H9 (cell line): ENCODE results near the gene UST. TPM values are rescaled to one million over a fixed set of nuclear protein-coding genes. Genes with fewer than 3 reads are reported as not detected.

Experiments
- DNase-seq: peaks from one replicate; pipeline ENCODE4 v3.0.0-alpha.2; 2017
- H2AFZ ChIP-seq: one replicate; pipeline ENCODE4 v1.6.1; 2013; ENCODE audit warnings: mild to moderate bottlenecking, low read length, control low read depth, moderate library complexity
- H2AK5ac ChIP-seq: 2 replicates; pipeline ENCODE4 v1.6.1; 2013; ENCODE audit warnings: low read length, control low read depth, mixed read lengths; ENCODE audit not compliant: insufficient read length
- H2BK120ac ChIP-seq: one replicate; pipeline ENCODE4 v1.6.1; 2013; ENCODE audit warnings: low read depth, mild to moderate bottlenecking, low read length, control low read depth, inconsistent platforms; ENCODE audit not compliant: poor library complexity, severe bottlenecking
- H2BK12ac ChIP-seq: 2 replicates; pipeline ENCODE4 v1.6.1; 2013; ENCODE audit warnings: low read length, control low read depth, mixed read lengths, low read depth; ENCODE audit not compliant: insufficient read length
- H2BK15ac ChIP-seq: 2 replicates; pipeline ENCODE4 v1.6.1; 2013; ENCODE audit warnings: low read depth, low read length, control low read depth
- H2BK20ac ChIP-seq: one replicate; pipeline ENCODE4 v1.6.1; 2013; ENCODE audit warnings: low read depth, mild to moderate bottlenecking, low read length, control low read depth, inconsistent platforms; ENCODE audit not compliant: poor library complexity, severe bottlenecking
- H2BK5ac ChIP-seq: 2 replicates; pipeline ENCODE4 v1.6.1; 2013; ENCODE audit warnings: low read length, control low read depth, mixed read lengths; ENCODE audit not compliant: insufficient read length
- H3K14ac ChIP-seq: 2 replicates; pipeline ENCODE4 v1.6.1; 2013; ENCODE audit warnings: low read length, control low read depth; ENCODE audit not compliant: insufficient read depth
- H3K18ac ChIP-seq: 2 replicates; pipeline ENCODE4 v1.6.1; 2013; ENCODE audit warnings: low read depth, mild to moderate bottlenecking, mixed read lengths, low read length, control low read depth; ENCODE audit not compliant: insufficient read length
- H3K23ac ChIP-seq: 2 replicates; pipeline ENCODE4 v1.6.1; 2013; ENCODE audit warnings: low read length, control low read depth, mixed read lengths, low read depth; ENCODE audit not compliant: insufficient read length
- H3K23me2 ChIP-seq: 2 replicates; pipeline ENCODE4 v1.6.1; 2013; ENCODE audit warnings: low read depth, mild to moderate bottlenecking, mixed read lengths, low read length, control low read depth; ENCODE audit not compliant: insufficient read length, poor library complexity, severe bottlenecking
- H3K27ac ChIP-seq: 2 replicates; pipeline ENCODE4 v1.5.1; 2013; ENCODE audit warnings: low read length, control low read depth, mixed read lengths, low read depth; ENCODE audit not compliant: insufficient read length
- H3K27me3 ChIP-seq: 2 replicates; pipeline ENCODE4 v1.6.1; 2013; ENCODE audit warnings: low read length, control low read depth, inconsistent platforms; ENCODE audit not compliant: insufficient read depth
- H3K4ac ChIP-seq: 2 replicates; pipeline ENCODE4 v1.6.1; 2013; ENCODE audit warnings: low read depth, mild to moderate bottlenecking, control low read depth, inconsistent platforms, low read length, moderate library complexity
- H3K4me1 ChIP-seq: 2 replicates; pipeline ENCODE4 v1.6.1; 2013; ENCODE audit warnings: low read length, control low read depth, inconsistent platforms; ENCODE audit not compliant: insufficient read depth
- H3K4me2 ChIP-seq: 2 replicates; pipeline ENCODE4 v1.6.1; 2013; ENCODE audit warnings: low read length, control low read depth, mixed read lengths; ENCODE audit not compliant: insufficient read length, insufficient read depth
- H3K56ac ChIP-seq: 2 replicates; pipeline ENCODE4 v1.6.1; 2013; ENCODE audit warnings: low read depth, mild to moderate bottlenecking, mixed read lengths, low read length, control low read depth; ENCODE audit not compliant: insufficient read length
- H3K79me1 ChIP-seq: 2 replicates; pipeline ENCODE4 v1.6.1; 2013; ENCODE audit warnings: low read depth, mild to moderate bottlenecking, moderate library complexity, low read length, control low read depth, inconsistent platforms; ENCODE audit not compliant: insufficient read depth, poor library complexity, severe bottlenecking
- H3K79me2 ChIP-seq: 2 replicates; pipeline ENCODE4 v1.6.1; 2013; ENCODE audit warnings: low read length, control low read depth, inconsistent platforms; ENCODE audit not compliant: insufficient read depth
- H3K9ac ChIP-seq: 2 replicates; pipeline ENCODE4 v1.6.1; 2013; ENCODE audit warnings: low read length, control low read depth, mixed read lengths; ENCODE audit not compliant: insufficient read length; ENCODE audit errors: extremely low read depth
- H3K9me3 ChIP-seq: one replicate; pipeline ENCODE4 v1.6.1; 2013; ENCODE audit warnings: low read depth, low read length, inconsistent platforms; ENCODE audit not compliant: control insufficient read depth
- H3T11ph ChIP-seq: one replicate; pipeline ENCODE4 v1.6.1; 2013; ENCODE audit warnings: mild to moderate bottlenecking, low read length, control low read depth, inconsistent platforms
- H4K20me1 ChIP-seq: one replicate; pipeline ENCODE4 v1.6.1; 2013; ENCODE audit not compliant: control insufficient read depth, insufficient read length, insufficient read depth
- H4K5ac ChIP-seq: 2 replicates; pipeline ENCODE4 v1.6.1; 2013; ENCODE audit warnings: low read depth, mild to moderate bottlenecking, mixed read lengths, low read length, control low read depth; ENCODE audit not compliant: insufficient read length
- H4K8ac ChIP-seq: replicated peaks from 2 replicates; pipeline ENCODE4 v1.6.1; 2013; ENCODE audit warnings: low read length, control low read depth, mixed read lengths, low read depth; ENCODE audit not compliant: insufficient read length
- H4K91ac ChIP-seq: 2 replicates; pipeline ENCODE4 v1.6.1; 2013; ENCODE audit warnings: low read depth, mild to moderate bottlenecking, moderate library complexity, mixed read lengths, low read length, control low read depth; ENCODE audit not compliant: insufficient read length
- H3K27ac Mint-ChIP-seq, 3 experiments: 2 replicates in 2 of 3; 3 replicates in 1 of 3; pipeline ENCODE4 v1.8.0; 2020 to 2021; ENCODE audit warnings: mixed read lengths in 3 of 3, mild to moderate bottlenecking in 1 of 3, moderate library complexity in 1 of 3
- H3K27me3 Mint-ChIP-seq: 2 replicates; pipeline ENCODE4 v1.8.0; 2021; ENCODE audit warnings: low read depth, mild to moderate bottlenecking, moderate library complexity, mixed read lengths
- H3K36me3 Mint-ChIP-seq, 3 experiments: 2 replicates in 2 of 3; 3 replicates in 1 of 3; pipeline ENCODE4 v1.8.0; 2020 to 2021; ENCODE audit warnings: low read depth in 3 of 3, mixed read lengths in 3 of 3; ENCODE audit not compliant: insufficient read depth in 1 of 3
- H3K4me1 Mint-ChIP-seq, 2 experiments: 2 replicates each; pipeline ENCODE4 v1.8.0; 2020; ENCODE audit warnings: mixed read lengths in 2 of 2
- H3K4me3 Mint-ChIP-seq, 2 experiments: 2 replicates in 1 of 2; 3 replicates in 1 of 2; pipeline ENCODE4 v1.8.0; 2020 to 2021; ENCODE audit warnings: mild to moderate bottlenecking in 2 of 2, mixed read lengths in 2 of 2, moderate library complexity in 1 of 2
- H3K9me3 Mint-ChIP-seq, 2 experiments: 2 replicates in 1 of 2; 3 replicates in 1 of 2; pipeline ENCODE4 v1.8.0; 2020; ENCODE audit warnings: mild to moderate bottlenecking in 2 of 2, mixed read lengths in 2 of 2, moderate library complexity in 1 of 2
- WGBS: extraction: QIAGEN DNeasy Blood & Tissue Kit; methylation state at CpG from one replicate; pipeline ENCODE4 v1.1.7; 2013; ENCODE audit warnings: missing lambda C conversion rate, low lambda C conversion rate, mixed read lengths; ENCODE audit not compliant: insufficient read length; ENCODE audit errors: extremely low coverage; 5-methylcytosine and 5-hydroxymethylcytosine counted together
- total RNA-seq: library from RNA; stranded (reverse); gene quantifications from 2 replicates; pipeline ENCODE4 v1.2.1, GENCODE V29; 2021
- TF ChIP-seq, protein P1 (sequence below): fragments of 200-600 bp; sonication (generic); conservative IDR thresholded peaks from 3 replicates; pipeline ENCODE4 v1.8.0; 2021; ENCODE audit warnings: antibody characterized with exemption, mild to moderate bottlenecking

The UST gene
- total RNA-seq, 1 experiment from 2014 or later = 14.4 TPM

DNA sequence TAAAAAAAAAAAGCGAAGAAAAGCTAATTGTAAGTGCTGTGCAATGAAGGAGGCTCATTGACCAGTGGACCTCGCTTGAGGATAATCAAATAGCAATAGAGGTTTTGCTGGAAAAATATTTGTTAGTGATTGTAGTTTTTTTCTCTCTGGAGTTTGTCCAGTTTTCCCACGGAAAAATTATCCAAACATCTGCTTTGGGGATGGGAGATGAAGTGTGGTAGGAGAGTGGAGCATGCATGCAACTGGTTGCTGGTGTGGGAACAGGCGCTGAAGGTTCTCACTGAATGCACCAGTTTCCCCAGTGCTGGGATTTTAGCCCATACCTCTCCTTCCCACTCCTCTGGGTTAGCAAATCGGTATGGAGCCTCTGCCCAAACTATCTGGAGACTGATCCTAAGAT, 288.9 kb downstream of the UST start:
- WGBS = no CpG with 5 or more reads among the region's 5 CpGs
- no peak for DNase-seq
- Histone ChIP-seq H3K9me3 (no peaks in the 10 kb centered on the region), H3K4ac (no peak overlapping the region), H2AFZ (no peak overlapping the region), H4K5ac (no peak overlapping the region), H3K27ac (no peak overlapping the region), H3K56ac (no peak overlapping the region), H3K23ac (no peak overlapping the region), H3K23me2 (no peaks in the 10 kb centered on the region), H3K9ac (no peak overlapping the region), H3K79me1 (no peaks in the 10 kb centered on the region), H3K18ac (no peak overlapping the region), H3K4me2 (no peak overlapping the region), H2BK5ac (no peak overlapping the region), H3T11ph (no peak overlapping the region), H3K4me1 (no peaks in the 10 kb centered on the region; the same call in 1 of the 2 replicates), H3K79me2 (no peaks in the 10 kb centered on the region), H3K14ac (no peak overlapping the region), H2BK15ac (no peak overlapping the region), H2BK120ac (no peak overlapping the region), H4K8ac (no peak overlapping the region), H2BK12ac (no peak overlapping the region), H2BK20ac (no peak overlapping the region), H2AK5ac (no peak overlapping the region), H4K20me1 (no peaks in the 10 kb centered on the region), H4K91ac (no peak overlapping the region), H3K27me3 (no peaks in the 10 kb centered on the region)
- Mint-ChIP-seq H3K4me1 (peaks cover 26 to 41% of the 10 kb centered on the region in 2 experiments), H3K4me3 (no peak overlapping the region), H3K27ac (no peak overlapping the region; a peak in 1 of 7 replicates), H3K9me3 (no peaks in the 10 kb centered on the region; a peak in 1 of 5 replicates), H3K36me3 (peaks cover 0 to 7% (median 2%) of the 10 kb centered on the region in 3 experiments; a peak in 2 of 7 replicates), H3K27me3 (no peaks in the 10 kb centered on the region; the same call in 1 of the 2 replicates)
- TF ChIP-seq, protein P1, sequence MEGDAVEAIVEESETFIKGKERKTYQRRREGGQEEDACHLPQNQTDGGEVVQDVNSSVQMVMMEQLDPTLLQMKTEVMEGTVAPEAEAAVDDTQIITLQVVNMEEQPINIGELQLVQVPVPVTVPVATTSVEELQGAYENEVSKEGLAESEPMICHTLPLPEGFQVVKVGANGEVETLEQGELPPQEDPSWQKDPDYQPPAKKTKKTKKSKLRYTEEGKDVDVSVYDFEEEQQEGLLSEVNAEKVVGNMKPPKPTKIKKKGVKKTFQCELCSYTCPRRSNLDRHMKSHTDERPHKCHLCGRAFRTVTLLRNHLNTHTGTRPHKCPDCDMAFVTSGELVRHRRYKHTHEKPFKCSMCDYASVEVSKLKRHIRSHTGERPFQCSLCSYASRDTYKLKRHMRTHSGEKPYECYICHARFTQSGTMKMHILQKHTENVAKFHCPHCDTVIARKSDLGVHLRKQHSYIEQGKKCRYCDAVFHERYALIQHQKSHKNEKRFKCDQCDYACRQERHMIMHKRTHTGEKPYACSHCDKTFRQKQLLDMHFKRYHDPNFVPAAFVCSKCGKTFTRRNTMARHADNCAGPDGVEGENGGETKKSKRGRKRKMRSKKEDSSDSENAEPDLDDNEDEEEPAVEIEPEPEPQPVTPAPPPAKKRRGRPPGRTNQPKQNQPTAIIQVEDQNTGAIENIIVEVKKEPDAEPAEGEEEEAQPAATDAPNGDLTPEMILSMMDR = no peak
